HepG2 (cell line): Measurements from ENCODE around the gene CNPPD1. TPM values are rescaled to one million over a fixed set of nuclear protein-coding genes. Genes with fewer than 3 reads are reported as not detected.
A peak's percentile ranks its signal among the peaks of the same experiment; 100 is the strongest.

ENCODE experiments used
- AGO2 ChIP-seq: fragments of 200-400 bp; formaldehyde crosslinking; optimal IDR thresholded peaks from 2 replicates; pipeline ENCODE3; 2017; ENCODE audit warnings: mild to moderate bottlenecking, low read depth, low read length, moderate library complexity
- GTF2F1 ChIP-seq: fragments of 150-350 bp; IDR thresholded peaks from 2 replicates; pipeline ENCODE4 v1.6.1; 2014; ENCODE audit warnings: low read length
- HNRNPUL1 ChIP-seq: fragments of 200-400 bp; formaldehyde crosslinking; IDR thresholded peaks from 2 replicates; pipeline ENCODE4 v1.6.1; 2017; ENCODE audit warnings: low read depth, mild to moderate bottlenecking, low read length, moderate library complexity
- NAIF1 ChIP-seq: sonication (generic); formaldehyde crosslinking; IDR thresholded peaks from 2 replicates; pipeline ENCODE4 v1.5.0; 2020; ENCODE audit warnings: mild to moderate bottlenecking, missing genetic modification reagents, borderline replicate concordance
- NRL ChIP-seq: sonication (generic); formaldehyde crosslinking; IDR thresholded peaks from 2 replicates; pipeline ENCODE4 v1.5.0; 2020; ENCODE audit warnings: missing genetic modification reagents, mild to moderate bottlenecking, moderate library complexity, borderline replicate concordance
- PHF5A ChIP-seq: IDR thresholded peaks from one replicate; pipeline ENCODE4 v1.6.1; 2018; ENCODE audit warnings: low read depth, missing genetic modification reagents; ENCODE audit not compliant: unreplicated experiment
- RNF2 ChIP-seq: fragments of 450-650 bp; conservative IDR thresholded peaks from 2 replicates; pipeline ENCODE4 v1.6.1; 2016; ENCODE audit warnings: low read depth
- RXRB ChIP-seq: IDR thresholded peaks from 2 replicates; pipeline ENCODE4 v1.6.1; 2016; ENCODE audit warnings: borderline replicate concordance, missing genetic modification reagents, missing compliant biosample characterization
- TARDBP ChIP-seq: sonication (generic); formaldehyde crosslinking; IDR thresholded peaks from 2 replicates; pipeline ENCODE4 v1.8.0; 2022; ENCODE audit warnings: mild to moderate bottlenecking, missing genetic modification reagents
- TBL1XR1 ChIP-seq: fragments of 150-350 bp; IDR thresholded peaks from 2 replicates; pipeline ENCODE4 v1.6.1; 2014; ENCODE audit warnings: borderline replicate concordance, low read length; ENCODE audit not compliant: partially characterized antibody
- ZFP1 ChIP-seq: IDR thresholded peaks from 2 replicates; pipeline ENCODE4 v1.6.1; 2016
- ZNF34 ChIP-seq: sonication (generic); formaldehyde crosslinking; IDR thresholded peaks from 2 replicates; pipeline ENCODE4 v1.4.0; 2020; ENCODE audit warnings: mild to moderate bottlenecking, missing genetic modification reagents, borderline replicate concordance
- ZNF350 ChIP-seq: sonication (generic); formaldehyde crosslinking; IDR thresholded peaks from 2 replicates; pipeline ENCODE4 v1.4.0; 2020; ENCODE audit warnings: mild to moderate bottlenecking, low read depth, missing genetic modification reagents, borderline replicate concordance
- ZNF468 ChIP-seq: sonication (generic); formaldehyde crosslinking; IDR thresholded peaks from 2 replicates; pipeline ENCODE4 v1.8.0; 2022; ENCODE audit warnings: mild to moderate bottlenecking, moderate library complexity, missing genetic modification reagents
- ZNF75D ChIP-seq: sonication (generic); formaldehyde crosslinking; IDR thresholded peaks from 2 replicates; pipeline ENCODE4 v1.8.1; 2023; ENCODE audit warnings: missing genetic modification reagents, mild to moderate bottlenecking, borderline replicate concordance
- ZSCAN30 ChIP-seq: sonication (generic); formaldehyde crosslinking; IDR thresholded peaks from 2 replicates; pipeline ENCODE4 v1.5.0; 2020; ENCODE audit warnings: mild to moderate bottlenecking, missing genetic modification reagents
- polyA plus RNA-seq, 8 experiments: library from polyadenylated mRNA; depleted of rRNA in 3 of 8; stranded (reverse) in 7 of 8; unstranded in 1 of 8; fragments of >200 nt; fragmentation: Illumina TruSeq in 4 of 8; extraction: Trizol in 4 of 8; gene quantifications; 2 replicates each; pipeline versions ENCODE4 v1.2.1 to v1.2.3, GENCODE V29; 2011 to 2016; ENCODE audit warnings: low read depth in 4 of 8, missing spikeins in 1 of 8, mixed read lengths in 1 of 8; ENCODE audit not compliant: insufficient read depth in 1 of 8
- total RNA-seq, 5 experiments: library from RNA; depleted of rRNA; stranded (reverse); fragments of >200 nt; fragmentation: Illumina TruSeq; extraction: Trizol; gene quantifications; 2 replicates each; pipeline ENCODE4 v1.2.3, GENCODE V29; 2016; ENCODE audit warnings: low read depth in 1 of 5
- TF ChIP-seq, protein P1 (sequence below): sonication (generic); formaldehyde crosslinking; IDR thresholded peaks from 2 replicates; pipeline ENCODE4 v1.5.0; 2020; ENCODE audit warnings: missing genetic modification reagents
- TF ChIP-seq, protein P2 (sequence below): sonication (generic); formaldehyde crosslinking; IDR thresholded peaks from 2 replicates; pipeline ENCODE4 v1.4.0; 2020; ENCODE audit warnings: missing genetic modification reagents, borderline replicate concordance
- TF ChIP-seq, protein P3 (sequence below): sonication (generic); formaldehyde crosslinking; IDR thresholded peaks from 2 replicates; pipeline ENCODE4 v1.4.0; 2020; ENCODE audit warnings: mild to moderate bottlenecking, low read depth, missing genetic modification reagents
- TF ChIP-seq, protein P4 (sequence below): sonication (generic); formaldehyde crosslinking; IDR thresholded peaks from 2 replicates; pipeline ENCODE4 v1.5.0; 2020; ENCODE audit warnings: mild to moderate bottlenecking, missing genetic modification reagents

The CNPPD1 gene
- total and polyA plus RNA-seq, 2 of the 13 experiments (the other 11 are each of a cell fraction or from before 2014, with no cell fraction given) = 35.5 to 49.4 TPM

DNA sequence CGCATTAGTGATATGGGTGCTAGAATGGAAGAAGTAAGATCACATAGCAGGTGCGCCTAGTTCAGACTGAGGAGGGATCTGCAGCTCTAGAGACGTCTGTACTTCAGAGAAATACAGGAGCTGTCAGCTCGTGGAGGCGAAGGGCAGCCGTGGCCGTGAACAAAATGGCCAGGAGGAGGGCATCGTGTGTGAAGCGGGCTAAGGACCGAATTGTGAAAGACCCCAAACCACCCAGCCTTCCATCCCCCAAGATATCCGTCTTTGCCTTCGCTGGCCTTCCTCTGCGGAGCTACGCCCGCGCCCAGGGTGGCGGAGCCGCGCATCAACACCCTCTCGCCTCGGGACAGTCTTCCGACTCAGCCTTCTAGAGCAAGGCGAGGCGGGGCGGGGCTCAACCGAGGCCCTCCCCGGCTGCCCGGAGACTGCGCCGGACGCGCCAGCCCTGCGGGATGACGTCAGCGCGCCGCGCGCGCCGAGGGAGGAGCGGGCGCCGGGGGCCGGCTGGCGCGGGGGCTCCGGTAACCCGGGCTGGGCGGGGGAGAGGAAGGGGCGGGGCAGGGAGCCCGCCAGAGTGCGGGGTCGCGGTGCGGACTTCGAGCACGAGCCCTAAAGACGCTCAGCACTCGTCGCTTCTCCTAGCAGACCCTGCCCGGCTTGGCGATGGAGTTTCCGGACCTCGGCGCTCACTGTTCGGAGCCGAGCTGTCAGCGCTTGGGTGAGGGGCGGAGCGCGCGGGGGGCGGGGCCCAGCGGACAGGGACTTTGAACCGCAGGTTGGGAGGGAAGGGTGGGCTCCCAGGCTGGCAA, 29.8 kb upstream of the CNPPD1 start, which contains the start of gene ZFAND2B (continued):
- TF ChIP-seq ZNF350 (CRISPR knock-in tag) (no peak; the same call in 1 of the 2 replicates), GTF2F1 (no peak), NAIF1 (CRISPR knock-in tag) (peak; percentile 57; the same call in 1 of the 2 replicates), RNF2 (no peak; the same call in 1 of the 2 replicates), ZNF34 (CRISPR knock-in tag) (peak; percentile 65; the same call in 1 of the 2 replicates), TARDBP (peak; percentile 82), NRL (CRISPR knock-in tag) (peak; percentile 94), ZFP1 (CRISPR knock-in tag) (no peak), PHF5A (CRISPR knock-in tag) (no peak), RXRB (CRISPR knock-in tag) (peak; percentile 46; the same call in 1 of the 2 replicates), ZNF75D (CRISPR knock-in tag) (no peak), TBL1XR1 (no peak), ZSCAN30 (CRISPR knock-in tag) (peak; percentile 71; the same call in 1 of the 2 replicates), ZNF468 (no peak), AGO2 (peak; percentile 99), HNRNPUL1 (no peak)
- TF ChIP-seq, protein P1, sequence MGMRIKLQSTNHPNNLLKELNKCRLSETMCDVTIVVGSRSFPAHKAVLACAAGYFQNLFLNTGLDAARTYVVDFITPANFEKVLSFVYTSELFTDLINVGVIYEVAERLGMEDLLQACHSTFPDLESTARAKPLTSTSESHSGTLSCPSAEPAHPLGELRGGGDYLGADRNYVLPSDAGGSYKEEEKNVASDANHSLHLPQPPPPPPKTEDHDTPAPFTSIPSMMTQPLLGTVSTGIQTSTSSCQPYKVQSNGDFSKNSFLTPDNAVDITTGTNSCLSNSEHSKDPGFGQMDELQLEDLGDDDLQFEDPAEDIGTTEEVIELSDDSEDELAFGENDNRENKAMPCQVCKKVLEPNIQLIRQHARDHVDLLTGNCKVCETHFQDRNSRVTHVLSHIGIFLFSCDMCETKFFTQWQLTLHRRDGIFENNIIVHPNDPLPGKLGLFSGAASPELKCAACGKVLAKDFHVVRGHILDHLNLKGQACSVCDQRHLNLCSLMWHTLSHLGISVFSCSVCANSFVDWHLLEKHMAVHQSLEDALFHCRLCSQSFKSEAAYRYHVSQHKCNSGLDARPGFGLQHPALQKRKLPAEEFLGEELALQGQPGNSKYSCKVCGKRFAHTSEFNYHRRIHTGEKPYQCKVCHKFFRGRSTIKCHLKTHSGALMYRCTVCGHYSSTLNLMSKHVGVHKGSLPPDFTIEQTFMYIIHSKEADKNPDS (CRISPR knock-in tag) = no peak
- TF ChIP-seq, protein P2, sequence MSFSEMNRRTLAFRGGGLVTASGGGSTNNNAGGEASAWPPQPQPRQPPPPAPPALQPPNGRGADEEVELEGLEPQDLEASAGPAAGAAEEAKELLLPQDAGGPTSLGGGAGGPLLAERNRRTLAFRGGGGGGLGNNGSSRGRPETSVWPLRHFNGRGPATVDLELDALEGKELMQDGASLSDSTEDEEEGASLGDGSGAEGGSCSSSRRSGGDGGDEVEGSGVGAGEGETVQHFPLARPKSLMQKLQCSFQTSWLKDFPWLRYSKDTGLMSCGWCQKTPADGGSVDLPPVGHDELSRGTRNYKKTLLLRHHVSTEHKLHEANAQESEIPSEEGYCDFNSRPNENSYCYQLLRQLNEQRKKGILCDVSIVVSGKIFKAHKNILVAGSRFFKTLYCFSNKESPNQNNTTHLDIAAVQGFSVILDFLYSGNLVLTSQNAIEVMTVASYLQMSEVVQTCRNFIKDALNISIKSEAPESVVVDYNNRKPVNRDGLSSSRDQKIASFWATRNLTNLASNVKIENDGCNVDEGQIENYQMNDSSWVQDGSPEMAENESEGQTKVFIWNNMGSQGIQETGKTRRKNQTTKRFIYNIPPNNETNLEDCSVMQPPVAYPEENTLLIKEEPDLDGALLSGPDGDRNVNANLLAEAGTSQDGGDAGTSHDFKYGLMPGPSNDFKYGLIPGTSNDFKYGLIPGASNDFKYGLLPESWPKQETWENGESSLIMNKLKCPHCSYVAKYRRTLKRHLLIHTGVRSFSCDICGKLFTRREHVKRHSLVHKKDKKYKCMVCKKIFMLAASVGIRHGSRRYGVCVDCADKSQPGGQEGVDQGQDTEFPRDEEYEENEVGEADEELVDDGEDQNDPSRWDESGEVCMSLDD (CRISPR knock-in tag) = no peak
- TF ChIP-seq, protein P3, sequence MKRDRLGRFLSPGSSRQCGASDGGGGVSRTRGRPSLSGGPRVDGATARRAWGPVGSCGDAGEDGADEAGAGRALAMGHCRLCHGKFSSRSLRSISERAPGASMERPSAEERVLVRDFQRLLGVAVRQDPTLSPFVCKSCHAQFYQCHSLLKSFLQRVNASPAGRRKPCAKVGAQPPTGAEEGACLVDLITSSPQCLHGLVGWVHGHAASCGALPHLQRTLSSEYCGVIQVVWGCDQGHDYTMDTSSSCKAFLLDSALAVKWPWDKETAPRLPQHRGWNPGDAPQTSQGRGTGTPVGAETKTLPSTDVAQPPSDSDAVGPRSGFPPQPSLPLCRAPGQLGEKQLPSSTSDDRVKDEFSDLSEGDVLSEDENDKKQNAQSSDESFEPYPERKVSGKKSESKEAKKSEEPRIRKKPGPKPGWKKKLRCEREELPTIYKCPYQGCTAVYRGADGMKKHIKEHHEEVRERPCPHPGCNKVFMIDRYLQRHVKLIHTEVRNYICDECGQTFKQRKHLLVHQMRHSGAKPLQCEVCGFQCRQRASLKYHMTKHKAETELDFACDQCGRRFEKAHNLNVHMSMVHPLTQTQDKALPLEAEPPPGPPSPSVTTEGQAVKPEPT = no peak; the same call in 1 of the 2 replicates
- TF ChIP-seq, protein P4, sequence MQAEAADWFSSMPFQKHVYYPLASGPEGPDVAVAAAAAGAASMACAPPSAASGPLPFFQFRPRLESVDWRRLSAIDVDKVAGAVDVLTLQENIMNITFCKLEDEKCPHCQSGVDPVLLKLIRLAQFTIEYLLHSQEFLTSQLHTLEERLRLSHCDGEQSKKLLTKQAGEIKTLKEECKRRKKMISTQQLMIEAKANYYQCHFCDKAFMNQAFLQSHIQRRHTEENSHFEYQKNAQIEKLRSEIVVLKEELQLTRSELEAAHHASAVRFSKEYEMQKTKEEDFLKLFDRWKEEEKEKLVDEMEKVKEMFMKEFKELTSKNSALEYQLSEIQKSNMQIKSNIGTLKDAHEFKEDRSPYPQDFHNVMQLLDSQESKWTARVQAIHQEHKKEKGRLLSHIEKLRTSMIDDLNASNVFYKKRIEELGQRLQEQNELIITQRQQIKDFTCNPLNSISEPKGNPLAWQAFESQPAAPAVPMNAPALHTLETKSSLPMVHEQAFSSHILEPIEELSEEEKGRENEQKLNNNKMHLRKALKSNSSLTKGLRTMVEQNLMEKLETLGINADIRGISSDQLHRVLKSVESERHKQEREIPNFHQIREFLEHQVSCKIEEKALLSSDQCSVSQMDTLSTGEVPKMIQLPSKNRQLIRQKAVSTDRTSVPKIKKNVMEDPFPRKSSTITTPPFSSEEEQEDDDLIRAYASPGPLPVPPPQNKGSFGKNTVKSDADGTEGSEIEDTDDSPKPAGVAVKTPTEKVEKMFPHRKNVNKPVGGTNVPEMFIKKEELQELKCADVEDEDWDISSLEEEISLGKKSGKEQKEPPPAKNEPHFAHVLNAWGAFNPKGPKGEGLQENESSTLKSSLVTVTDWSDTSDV (CRISPR knock-in tag) = no peak
